ENCODE data around the gene BICD1. TPM values are rescaled to one million over a fixed set of nuclear protein-coding genes. Genes with fewer than 3 reads are reported as not detected.

BICD1 gene
- total and polyA plus RNA-seq, 4 experiments from 2014 or later, result 3.7 to 20.3 (median 12.4) TPM

DNA sequence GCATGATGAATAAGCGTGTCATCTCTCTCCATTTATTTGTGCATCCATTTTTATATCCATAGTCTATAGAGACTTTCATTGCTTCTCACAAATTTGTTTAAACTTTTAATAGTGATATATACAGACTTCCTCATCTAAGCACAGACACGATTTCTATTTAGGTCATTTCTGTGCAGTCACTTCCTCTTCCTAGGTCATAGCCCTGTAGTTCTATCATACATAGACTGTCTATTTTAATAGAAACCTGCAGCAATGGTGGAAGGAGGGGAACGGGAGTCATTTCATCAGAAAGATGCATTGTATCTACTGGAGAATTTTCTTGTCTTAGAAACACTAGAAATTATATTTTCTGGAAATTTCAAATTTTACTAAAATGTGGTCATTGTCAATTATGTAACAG, 159.3 kb downstream of the BICD1 start:
- DNase-seq, result no peak
- H3K9me3 ChIP-seq (ENCODE audit: control insufficient read depth in 1 of 2, low read length in 2 of 2), result no peaks in the 10 kb centered on the region
- Mint-ChIP-seq H3K4me3 (no peak overlapping the region), H3K36me3 (peaks cover 0 to 8% of the 10 kb centered on the region in 2 donors), H3K9me3 (no peaks in the 10 kb centered on the region), H3K27ac (no peak overlapping the region), H3K27me3 (no peaks in the 10 kb centered on the region), H3K4me1 (peaks cover 0 to 4% (median 1%) of the 10 kb centered on the region in 4 donors)
- ChIA-PET CTCF (ENCODE audit: partially characterized antibody) (interaction anchor here (0.7 kb wide), 1 partner anchor 215 kb away, joined by 3 read pairs; no protein-coding TSS in a partner anchor), POLR2A (ENCODE audit: partially characterized antibody) (no interaction called here)
- no peaks in the 10 kb centered on the region for H3K4me1 ChIP-seq (ENCODE audit: insufficient read depth, low read length)
- no peaks in the 10 kb centered on the region for H3K27me3 ChIP-seq (ENCODE audit: insufficient read depth, low read length)
- H3K36me3 ChIP-seq (ENCODE audit: insufficient read depth, low read length), result no peaks in the 10 kb centered on the region
- intact Hi-C loops (cut with micrococcal nuclease), result no loop called here
- no peak overlapping the region for H3K4me3 ChIP-seq (ENCODE audit: low read length in 2 of 2)
- H3K27ac ChIP-seq (ENCODE audit: low read depth, low read length), result no peak overlapping the region

DNA sequence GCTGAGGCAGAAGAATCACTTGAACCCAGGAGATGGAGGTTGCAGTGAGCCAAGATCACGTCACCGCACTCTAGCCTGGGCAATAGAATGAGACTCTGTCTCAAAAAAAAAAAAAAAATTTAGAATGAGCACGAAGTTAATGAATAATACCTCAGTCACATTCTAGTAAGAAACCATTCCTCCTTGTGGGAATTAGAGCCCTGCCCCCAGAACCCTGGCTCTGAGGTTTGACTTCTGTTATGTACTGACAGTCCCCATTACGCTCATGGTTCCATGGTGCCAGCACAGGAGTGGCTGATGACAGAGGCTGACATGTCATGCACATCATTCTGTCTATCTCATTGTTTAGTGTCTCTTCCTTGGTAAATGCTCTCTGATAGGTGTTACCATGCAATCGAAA, 160.1 kb downstream of the BICD1 start:
- Histone ChIP-seq H3K4me3 (ENCODE audit: low read length in 2 of 2) (no peak overlapping the region), H3K27me3 (ENCODE audit: insufficient read depth, low read length) (no peaks in the 10 kb centered on the region), H3K36me3 (ENCODE audit: insufficient read depth, low read length) (no peaks in the 10 kb centered on the region), H3K27ac (ENCODE audit: low read depth, low read length) (no peak overlapping the region), H3K9me3 (ENCODE audit: control insufficient read depth in 1 of 2, low read length in 2 of 2) (no peaks in the 10 kb centered on the region), H3K4me1 (ENCODE audit: insufficient read depth, low read length) (no peaks in the 10 kb centered on the region)
- peaks cover 0 to 4% (median 1%) of the 10 kb centered on the region in 4 donors for H3K4me1 Mint-ChIP-seq
- CTCF ChIA-PET (ENCODE audit: partially characterized antibody), result interaction anchor here (0.7 kb wide), 1 partner anchor 215 kb away, joined by 3 read pairs; no protein-coding TSS in a partner anchor
- no peaks in the 10 kb centered on the region for H3K27me3 Mint-ChIP-seq
- DNase-seq, result no peak
- intact Hi-C loops (cut with micrococcal nuclease), result no loop called here
- POLR2A ChIA-PET (ENCODE audit: partially characterized antibody), result no interaction called here
- peaks cover 0 to 4% of the 10 kb centered on the region in 2 donors for H3K36me3 Mint-ChIP-seq
- no peak overlapping the region for H3K27ac Mint-ChIP-seq
- H3K9me3 Mint-ChIP-seq, result no peaks in the 10 kb centered on the region
- H3K4me3 Mint-ChIP-seq, result no peak overlapping the region

- Histone ChIP-seq H3K27ac (ENCODE audit: low read depth, low read length) (no peak overlapping the region), H3K9me3 (ENCODE audit: control insufficient read depth in 1 of 2, low read length in 2 of 2) (no peaks in the 10 kb centered on the region), H3K4me1 (ENCODE audit: insufficient read depth, low read length) (no peaks in the 10 kb centered on the region), H3K27me3 (ENCODE audit: insufficient read depth, low read length) (no peaks in the 10 kb centered on the region), H3K36me3 (ENCODE audit: insufficient read depth, low read length) (no peaks in the 10 kb centered on the region), H3K4me3 (ENCODE audit: low read length in 2 of 2) (no peak overlapping the region)
- Mint-ChIP-seq H3K4me3 (no peak overlapping the region), H3K36me3 (no peaks in the 10 kb centered on the region), H3K27ac (peak overlapping the region in 4 of 7 donors; percentile 4 to 67 (median 50)), H3K27me3 (no peaks in the 10 kb centered on the region), H3K9me3 (no peaks in the 10 kb centered on the region), H3K4me1 (peaks cover 6 to 15% (median 12%) of the 10 kb centered on the region in 4 donors)
- CTCF ChIA-PET (ENCODE audit: partially characterized antibody), result no interaction called here
- DNase-seq, result no peak
- intact Hi-C loops (cut with micrococcal nuclease), result no loop called here
- POLR2A ChIA-PET (ENCODE audit: partially characterized antibody), result no interaction called here
Observed at GRCh38 chr12:32270818-32271710, 164.4 kb downstream of the BICD1 start.

DNA sequence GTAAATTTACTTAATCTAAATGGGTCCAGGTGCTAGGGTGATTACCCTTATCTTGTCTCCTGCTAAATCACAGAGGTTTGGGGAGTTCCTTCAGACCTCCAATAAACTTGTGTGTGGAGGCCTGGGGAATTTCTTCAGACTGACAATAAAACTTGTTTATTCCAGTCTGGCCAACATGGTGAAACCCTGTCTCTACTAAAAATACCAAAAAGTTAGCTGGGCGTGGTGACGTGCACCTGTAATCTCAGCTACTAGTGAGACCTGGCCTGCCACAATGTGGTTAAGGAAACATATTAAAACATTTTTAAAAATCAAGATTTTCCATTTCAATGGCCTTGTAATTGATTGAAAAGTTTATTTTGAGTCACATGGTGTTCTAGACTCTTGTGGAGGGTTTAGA, 165.8 kb downstream of the BICD1 start:
- no peak for DNase-seq
- no peaks in the 10 kb centered on the region for H3K27me3 ChIP-seq (ENCODE audit: insufficient read depth, low read length)
- intact Hi-C loops (cut with micrococcal nuclease), result no loop called here
- no peaks in the 10 kb centered on the region for H3K36me3 ChIP-seq (ENCODE audit: insufficient read depth, low read length)
- Mint-ChIP-seq H3K27me3 (no peaks in the 10 kb centered on the region), H3K9me3 (no peaks in the 10 kb centered on the region), H3K36me3 (no peaks in the 10 kb centered on the region), H3K27ac (peak overlapping the region in 6 of 7 donors; percentile 2 to 88 (median 70)), H3K4me3 (peak overlapping the region in 1 of 8 donors; percentile 53), H3K4me1 (peaks cover 6 to 15% (median 12%) of the 10 kb centered on the region in 4 donors)
- H3K4me3 ChIP-seq (ENCODE audit: low read length in 2 of 2), result no peak overlapping the region
- ChIA-PET CTCF (ENCODE audit: partially characterized antibody) (no interaction called here), POLR2A (ENCODE audit: partially characterized antibody) (no interaction called here)
- no peaks in the 10 kb centered on the region for H3K9me3 ChIP-seq (ENCODE audit: control insufficient read depth in 1 of 2, low read length in 2 of 2)
- no peaks in the 10 kb centered on the region for H3K4me1 ChIP-seq (ENCODE audit: insufficient read depth, low read length)
- H3K27ac ChIP-seq (ENCODE audit: low read depth, low read length), result no peak overlapping the region

DNA sequence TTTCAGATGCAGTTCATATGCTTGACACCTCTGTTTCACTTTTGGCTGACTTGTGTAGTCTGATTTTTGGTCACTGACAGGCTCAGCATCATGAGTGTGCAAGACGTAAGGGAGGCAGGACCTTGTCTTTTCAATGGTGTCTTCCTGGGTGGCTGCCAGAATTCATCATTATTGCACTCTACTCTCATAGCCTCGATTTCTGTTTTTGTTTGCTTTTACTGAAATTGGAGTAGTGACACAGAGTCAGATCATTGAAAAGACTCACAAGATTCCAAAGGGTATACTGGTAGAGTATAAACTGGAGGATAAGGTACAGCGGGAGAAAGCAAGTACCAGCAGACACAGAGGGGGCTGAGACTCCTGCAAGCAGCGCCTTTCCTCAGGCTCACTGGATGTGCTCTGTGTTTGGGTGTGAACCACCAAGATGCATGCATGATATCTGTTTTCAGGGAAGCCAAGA, 166.4 kb downstream of the BICD1 start:
- ChIA-PET CTCF (ENCODE audit: partially characterized antibody) (no interaction called here), POLR2A (ENCODE audit: partially characterized antibody) (no interaction called here)
- H3K36me3 ChIP-seq (ENCODE audit: insufficient read depth, low read length), result no peaks in the 10 kb centered on the region
- Mint-ChIP-seq H3K4me1 (peaks cover 6 to 15% (median 12%) of the 10 kb centered on the region in 4 donors), H3K27ac (peak overlapping the region in 5 of 7 donors; percentile 47 to 88 (median 67)), H3K9me3 (peaks cover 0 to 1% (median 0%) of the 10 kb centered on the region in 8 donors), H3K4me3 (peak overlapping the region in 4 of 8 donors; percentile 13 to 53 (median 26)), H3K36me3 (peaks cover 0 to 5% of the 10 kb centered on the region in 2 donors), H3K27me3 (no peaks in the 10 kb centered on the region)
- H3K27me3 ChIP-seq (ENCODE audit: insufficient read depth, low read length), result no peaks in the 10 kb centered on the region
- H3K4me1 ChIP-seq (ENCODE audit: insufficient read depth, low read length), result no peaks in the 10 kb centered on the region
- no peak overlapping the region for H3K27ac ChIP-seq (ENCODE audit: low read depth, low read length)
- H3K4me3 ChIP-seq (ENCODE audit: low read length in 2 of 2), result no peak overlapping the region
- intact Hi-C loops (cut with micrococcal nuclease), result no loop called here
- no peak for DNase-seq
- no peaks in the 10 kb centered on the region for H3K9me3 ChIP-seq (ENCODE audit: control insufficient read depth in 1 of 2, low read length in 2 of 2)

- no peak overlapping the region for H3K4me3 ChIP-seq (ENCODE audit: low read length in 2 of 2)
- POLR2A ChIA-PET (ENCODE audit: partially characterized antibody), result no interaction called here
- Mint-ChIP-seq H3K9me3 (peaks cover 0 to 4% (median 0%) of the 10 kb centered on the region in 8 donors), H3K4me1 (peaks cover 6 to 15% (median 12%) of the 10 kb centered on the region in 4 donors), H3K27me3 (no peaks in the 10 kb centered on the region), H3K4me3 (peak overlapping the region in 3 of 8 donors; percentile 8 to 66 (median 59)), H3K27ac (peak overlapping the region in 6 of 7 donors; percentile 47 to 88 (median 60)), H3K36me3 (peaks cover 0 to 7% of the 10 kb centered on the region in 2 donors)
- no peaks in the 10 kb centered on the region for H3K27me3 ChIP-seq (ENCODE audit: insufficient read depth, low read length)
- intact Hi-C loops (cut with micrococcal nuclease), result no loop called here
- no peaks in the 10 kb centered on the region for H3K4me1 ChIP-seq (ENCODE audit: insufficient read depth, low read length)
- H3K9me3 ChIP-seq (ENCODE audit: control insufficient read depth in 1 of 2, low read length in 2 of 2), result no peaks in the 10 kb centered on the region
- no peak overlapping the region for H3K27ac ChIP-seq (ENCODE audit: low read depth, low read length)
- H3K36me3 ChIP-seq (ENCODE audit: insufficient read depth, low read length), result no peaks in the 10 kb centered on the region
- no peak for DNase-seq
- CTCF ChIA-PET (ENCODE audit: partially characterized antibody), result no interaction called here
Observed at GRCh38 chr12:32273712-32274111, 167.1 kb downstream of the BICD1 start.

- intact Hi-C loops (cut with micrococcal nuclease), result no loop called here
- H3K27me3 Mint-ChIP-seq, result no peaks in the 10 kb centered on the region
Observed at GRCh38 chr12:32274665-32275064, 168.0 kb downstream of the BICD1 start.

More at GRCh38 chr12:32274665-32275064, 168.0 kb downstream of the BICD1 start:
- ChIA-PET POLR2A (ENCODE audit: partially characterized antibody) (no interaction called here), CTCF (ENCODE audit: partially characterized antibody) (no interaction called here)
- H3K9me3 Mint-ChIP-seq, result peaks cover 0 to 4% (median 0%) of the 10 kb centered on the region in 8 donors
- H3K27ac ChIP-seq (ENCODE audit: low read depth, low read length), result no peak overlapping the region
- no peak overlapping the region for H3K27ac Mint-ChIP-seq
- no peaks in the 10 kb centered on the region for H3K4me1 ChIP-seq (ENCODE audit: insufficient read depth, low read length)
- peaks cover 0 to 12% of the 10 kb centered on the region in 2 donors for H3K36me3 Mint-ChIP-seq
- no peaks in the 10 kb centered on the region for H3K27me3 ChIP-seq (ENCODE audit: insufficient read depth, low read length)
- H3K36me3 ChIP-seq (ENCODE audit: insufficient read depth, low read length), result no peaks in the 10 kb centered on the region
- no peak overlapping the region for H3K4me3 ChIP-seq (ENCODE audit: low read length in 2 of 2)
- no peak overlapping the region for H3K4me3 Mint-ChIP-seq
- H3K9me3 ChIP-seq (ENCODE audit: control insufficient read depth in 1 of 2, low read length in 2 of 2), result no peaks in the 10 kb centered on the region
- DNase-seq, result no peak
- H3K4me1 Mint-ChIP-seq, result peaks cover 6 to 15% (median 12%) of the 10 kb centered on the region in 4 donors
